ENCODE measurements around the gene PARD3B. TPM values are rescaled to one million over a fixed set of nuclear protein-coding genes. Genes with fewer than 3 reads are reported as not detected.

Gene PARD3B
- total RNA-seq, 1 experiment from 2014 or later: 6.4 TPM

DNA sequence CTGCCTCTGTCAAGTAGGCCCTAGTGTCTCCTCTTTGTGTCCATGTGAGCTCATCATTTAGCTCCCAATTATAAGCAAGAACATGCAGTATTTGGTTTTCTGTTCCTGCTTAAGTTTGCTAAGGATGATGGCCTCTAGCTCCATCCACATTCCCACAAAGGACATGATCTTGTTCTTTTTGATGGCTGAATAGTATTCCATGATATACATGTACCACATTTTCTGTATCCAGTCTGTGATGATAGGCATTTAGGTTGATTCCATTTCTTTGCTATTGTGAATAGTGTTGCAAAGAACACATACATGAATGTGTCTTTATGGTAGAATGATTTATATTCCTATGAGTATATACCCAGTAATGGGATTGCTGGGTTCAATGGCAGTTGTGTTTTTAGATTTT, 263.2 kb downstream of the PARD3B start:
- Histone ChIP-seq H2BK120ac (ENCODE audit: low read depth, low read length, poor library complexity, severe bottlenecking) (no peak overlapping the region), H3K4me2 (ENCODE audit: insufficient read depth, insufficient read length, low read length) (no peak overlapping the region), H3K9ac (ENCODE audit: extremely low read depth, insufficient read length, low read length) (no peak overlapping the region), H2AK5ac (ENCODE audit: insufficient read length, low read length) (no peak overlapping the region), H3K4me1 (ENCODE audit: insufficient read depth, low read length) (no peaks in the 10 kb centered on the region), H3K79me2 (ENCODE audit: insufficient read depth, low read length) (no peaks in the 10 kb centered on the region), H3K23ac (ENCODE audit: insufficient read length, low read depth, low read length) (no peak overlapping the region), H4K20me1 (ENCODE audit: control insufficient read depth, insufficient read depth, insufficient read length) (no peaks in the 10 kb centered on the region), H4K8ac (replicated peaks; ENCODE audit: insufficient read length, low read depth, low read length) (no peak overlapping the region), H3T11ph (ENCODE audit: low read length) (no peak overlapping the region), H3K4ac (ENCODE audit: low read depth, low read length) (no peak overlapping the region), H3K56ac (ENCODE audit: insufficient read length, low read depth, low read length) (no peak overlapping the region), H3K27ac (ENCODE audit: insufficient read length, low read depth, low read length) (no peak overlapping the region), H3K79me1 (ENCODE audit: insufficient read depth, low read depth, low read length, poor library complexity, severe bottlenecking) (no peaks in the 10 kb centered on the region), H4K5ac (ENCODE audit: insufficient read length, low read depth, low read length) (no peak overlapping the region), H3K14ac (ENCODE audit: insufficient read depth, low read length) (no peak overlapping the region), H2BK5ac (ENCODE audit: insufficient read length, low read length) (no peak overlapping the region), H3K23me2 (ENCODE audit: insufficient read length, low read depth, low read length, poor library complexity, severe bottlenecking) (no peaks in the 10 kb centered on the region), H2BK20ac (ENCODE audit: low read depth, low read length, poor library complexity, severe bottlenecking) (no peak overlapping the region), H2BK12ac (ENCODE audit: insufficient read length, low read depth, low read length) (no peak overlapping the region), H3K9me3 (ENCODE audit: control insufficient read depth, low read depth, low read length) (no peaks in the 10 kb centered on the region), H3K18ac (ENCODE audit: insufficient read length, low read depth, low read length) (no peak overlapping the region), H2AFZ (ENCODE audit: low read length) (no peak overlapping the region), H3K27me3 (ENCODE audit: insufficient read depth, low read length) (no peaks in the 10 kb centered on the region), H2BK15ac (ENCODE audit: low read depth, low read length) (no peak overlapping the region), H4K91ac (ENCODE audit: insufficient read length, low read depth, low read length) (no peak overlapping the region)
- Mint-ChIP-seq H3K36me3 (ENCODE audit: insufficient read depth in 1 of 3, low read depth in 3 of 3) (peaks cover 0 to 21% (median 7%) of the 10 kb centered on the region in 3 experiments; a peak in 5 of 7 replicates), H3K4me3 (no peak overlapping the region), H3K27me3 (ENCODE audit: low read depth) (no peaks in the 10 kb centered on the region), H3K27ac (no peak overlapping the region), H3K4me1 (no peaks in the 10 kb centered on the region), H3K9me3 (peaks cover 21 to 27% of the 10 kb centered on the region in 2 experiments)
- no peak for DNase-seq
- TF ChIP-seq CTCF (conservative IDR thresholded peaks at IDR 0.05): no peak

All from H9 (cell line).